CD4-positive, alpha-beta memory T cell (primary cell): ENCODE results near the gene PPP2R5B. TPM values are rescaled to one million over a fixed set of nuclear protein-coding genes. Genes with fewer than 3 reads are reported as not detected.

ENCODE experiments used
- CTCF ChIA-PET: fragments of 350-600 bp; sonication (Branson Sonifier 250); formaldehyde crosslinking; loops from one replicate; lab custom pipeline; 2021; ENCODE audit warnings: inconsistent platforms; ENCODE audit not compliant: partially characterized antibody; lab: Charles Lee
- POLR2A ChIA-PET: fragments of 350-600 bp; sonication (Branson Sonifier 250); formaldehyde crosslinking; loops from one replicate; lab custom pipeline; 2021; ENCODE audit not compliant: partially characterized antibody; lab: Charles Lee
- DNase-seq, 5 donors: peaks; one replicate each; pipeline versions ENCODE4 v3.0.0 to v3.0.0-alpha.2; 2020 to 2022; ENCODE audit warnings: mixed read lengths in 1 of 5
- H3K27ac ChIP-seq: one replicate; pipeline ENCODE4 v1.7.0; 2013; ENCODE audit warnings: low read depth, low read length
- H3K27me3 ChIP-seq: 2 replicates; pipeline ENCODE4 v1.7.0; 2013; ENCODE audit warnings: mild to moderate bottlenecking, low read length, moderate library complexity; ENCODE audit not compliant: insufficient read depth
- H3K36me3 ChIP-seq: 2 replicates; pipeline ENCODE4 v1.7.0; 2013; ENCODE audit warnings: mild to moderate bottlenecking, low read length, moderate library complexity; ENCODE audit not compliant: insufficient read depth
- H3K4me1 ChIP-seq: 2 replicates; pipeline ENCODE4 v1.7.0; 2013; ENCODE audit warnings: mild to moderate bottlenecking, low read length, moderate library complexity; ENCODE audit not compliant: insufficient read depth
- H3K4me3 ChIP-seq, 2 donors: one replicate each; pipeline ENCODE4 v1.7.0; 2013; ENCODE audit warnings: low read length in 2 of 2, mild to moderate bottlenecking in 1 of 2
- H3K9me3 ChIP-seq, 2 donors: one replicate each; pipeline ENCODE4 v1.7.0; 2013; ENCODE audit warnings: low read length in 2 of 2, control low read depth in 1 of 2; ENCODE audit not compliant: control insufficient read depth in 1 of 2
- H3K27ac Mint-ChIP-seq, 7 donors: one replicate each; pipeline ENCODE4 v1.8.0; 2020 to 2021; ENCODE audit warnings: mixed read lengths in 7 of 7, mild to moderate bottlenecking in 6 of 7, inconsistent platforms in 3 of 7, moderate library complexity in 3 of 7
- H3K27me3 Mint-ChIP-seq, 2 donors: one replicate each; pipeline ENCODE4 v1.8.0; 2020 to 2021; ENCODE audit warnings: mixed read lengths in 2 of 2
- H3K36me3 Mint-ChIP-seq, 2 donors: one replicate each; pipeline ENCODE4 v1.8.0; 2020 to 2021; ENCODE audit warnings: mixed read lengths in 2 of 2, inconsistent platforms in 1 of 2, mild to moderate bottlenecking in 1 of 2
- H3K4me1 Mint-ChIP-seq, 4 donors: one replicate each; pipeline ENCODE4 v1.8.0; 2020 to 2021; ENCODE audit warnings: mixed read lengths in 4 of 4, mild to moderate bottlenecking in 1 of 4
- H3K4me3 Mint-ChIP-seq, 8 donors: one replicate each; pipeline ENCODE4 v1.8.0; 2020 to 2021; ENCODE audit warnings: mixed read lengths in 8 of 8, mild to moderate bottlenecking in 7 of 8, moderate library complexity in 6 of 8, inconsistent platforms in 3 of 8
- H3K9me3 Mint-ChIP-seq, 8 donors: one replicate each; pipeline ENCODE4 v1.8.0; 2020 to 2021; ENCODE audit warnings: mixed read lengths in 8 of 8, mild to moderate bottlenecking in 5 of 8, inconsistent platforms in 3 of 8, moderate library complexity in 1 of 8
- intact Hi-C: fragments of 100-400 bp; cut with micrococcal nuclease; formaldehyde crosslinking; loops from one replicate; pipeline ENCODE4 v1.15.1; 2023
- polyA plus RNA-seq, 2 donors: library from polyadenylated mRNA; unstranded; fragments of 300-500 nt; fragmentation: Illumina TruSeq; gene quantifications; one replicate each; pipeline ENCODE4 v1.2.3, GENCODE V29; 2021
- total RNA-seq, 2 experiments: library from RNA; stranded (reverse); gene quantifications; one replicate each; pipeline ENCODE4 v1.2.3, GENCODE V29; 2021

PPP2R5B gene
- total and polyA plus RNA-seq, 4 experiments from 2014 or later = 5.6 to 15.8 (median 11.4) TPM

GRCh38 chr11:64935359-64936081 lies 11.0 kb downstream of the PPP2R5B start, which contains the start of gene GPHA2:
GPHA2 (minus strand) TSS chr11:64935893; CDS start chr11:64935460, 433 bp downstream.
- Mint-ChIP-seq H3K27ac (peak within 1 kb of the TSS in 1 of 7 donors; percentile 46), H3K4me1 (no peaks in the 10 kb centered on the region), H3K4me3 (peak within 1 kb of the TSS in 1 of 8 donors; percentile 24), H3K27me3 (peaks cover 0 to 2% of the 10 kb centered on the region in 2 donors), H3K9me3 (no peaks in the 10 kb centered on the region), H3K36me3 (peaks cover 19 to 31% of the 10 kb centered on the region in 2 donors)
- intact Hi-C loops = no loop called here
- DNase-seq = no peak
- H3K27me3 ChIP-seq = no peaks in the 10 kb centered on the region
- ChIA-PET POLR2A (interaction anchor here (1.0 kb wide), 1 partner anchor 36 kb away, joined by 5 read pairs; no protein-coding TSS in a partner anchor), CTCF (no interaction called here)
- H3K9me3 ChIP-seq = no peaks in the 10 kb centered on the region
- peaks cover 22% of the 10 kb centered on the region for H3K36me3 ChIP-seq
- no peak within 1 kb of the TSS for H3K4me3 ChIP-seq
- no peaks in the 10 kb centered on the region for H3K4me1 ChIP-seq
- H3K27ac ChIP-seq = no peak within 1 kb of the TSS

GRCh38 chr11:64936539-64936938 lies 12.1 kb downstream of the PPP2R5B start:
- H3K4me3 ChIP-seq = no peak overlapping the region
- Mint-ChIP-seq H3K4me1 (no peaks in the 10 kb centered on the region), H3K27ac (peak overlapping the region in 1 of 7 donors; percentile 46), H3K27me3 (peaks cover under 1 to 2% of the 10 kb centered on the region in 2 donors), H3K9me3 (no peaks in the 10 kb centered on the region), H3K4me3 (no peak overlapping the region), H3K36me3 (peaks cover 11 to 21% of the 10 kb centered on the region in 2 donors)
- H3K27me3 ChIP-seq = no peaks in the 10 kb centered on the region
- H3K36me3 ChIP-seq = peaks cover 12% of the 10 kb centered on the region
- POLR2A ChIA-PET = interaction anchor here (1.0 kb wide), 1 partner anchor 35 kb away, joined by 5 read pairs; no protein-coding TSS in a partner anchor
- CTCF ChIA-PET = no interaction called here
- no peaks in the 10 kb centered on the region for H3K4me1 ChIP-seq
- intact Hi-C loops = no loop called here
- DNase-seq = no peak
- no peak overlapping the region for H3K27ac ChIP-seq
- no peaks in the 10 kb centered on the region for H3K9me3 ChIP-seq

- H3K9me3 Mint-ChIP-seq = no peaks in the 10 kb centered on the region
- DNase-seq = no peak
- POLR2A ChIA-PET = no interaction called here
- H3K9me3 ChIP-seq = no peaks in the 10 kb centered on the region
- intact Hi-C loops = no loop called here
- no peak overlapping the region for H3K4me3 Mint-ChIP-seq
- no peak overlapping the region for H3K27ac ChIP-seq
- no peak overlapping the region for H3K27ac Mint-ChIP-seq
- peaks cover 0 to 11% of the 10 kb centered on the region in 2 donors for H3K27me3 Mint-ChIP-seq
- H3K4me1 Mint-ChIP-seq = no peaks in the 10 kb centered on the region
- no peak overlapping the region for H3K4me3 ChIP-seq
- H3K36me3 Mint-ChIP-seq = no peaks in the 10 kb centered on the region
- CTCF ChIA-PET = no interaction called here
- no peaks in the 10 kb centered on the region for H3K27me3 ChIP-seq
- H3K4me1 ChIP-seq = no peaks in the 10 kb centered on the region
- no peaks in the 10 kb centered on the region for H3K36me3 ChIP-seq
Observed at GRCh38 chr11:64947208-64947814, 22.8 kb downstream of the PPP2R5B start.

GRCh38 chr11:64951529-64951928 lies 27.0 kb downstream of the PPP2R5B start:
- H3K4me3 ChIP-seq = no peak overlapping the region
- no peaks in the 10 kb centered on the region for H3K4me1 ChIP-seq
- H3K27me3 ChIP-seq = no peaks in the 10 kb centered on the region
- DNase-seq = no peak
- Mint-ChIP-seq H3K27me3 (peaks cover 0 to 8% of the 10 kb centered on the region in 2 donors), H3K4me3 (no peak overlapping the region), H3K36me3 (no peaks in the 10 kb centered on the region), H3K9me3 (no peaks in the 10 kb centered on the region), H3K4me1 (no peaks in the 10 kb centered on the region), H3K27ac (no peak overlapping the region)
- no peaks in the 10 kb centered on the region for H3K36me3 ChIP-seq
- intact Hi-C loops = no loop called here
- POLR2A ChIA-PET = no interaction called here
- H3K9me3 ChIP-seq = no peaks in the 10 kb centered on the region
- no peak overlapping the region for H3K27ac ChIP-seq
- CTCF ChIA-PET = interaction anchor here (0.6 kb wide), 1 partner anchor 31 kb away, joined by 3 read pairs; no protein-coding TSS in a partner anchor

- no peak overlapping the region for H3K4me3 ChIP-seq
- DNase-seq = no peak
- no peak overlapping the region for H3K27ac Mint-ChIP-seq
- no peaks in the 10 kb centered on the region for H3K4me1 ChIP-seq
- intact Hi-C loops = no loop called here
- CTCF ChIA-PET = no interaction called here
- H3K9me3 Mint-ChIP-seq = no peaks in the 10 kb centered on the region
- H3K27me3 ChIP-seq = no peaks in the 10 kb centered on the region
- peaks cover 2 to 8% of the 10 kb centered on the region in 2 donors for H3K27me3 Mint-ChIP-seq
- no peaks in the 10 kb centered on the region for H3K4me1 Mint-ChIP-seq
- no peaks in the 10 kb centered on the region for H3K9me3 ChIP-seq
- no peak overlapping the region for H3K4me3 Mint-ChIP-seq
- no peak overlapping the region for H3K27ac ChIP-seq
- POLR2A ChIA-PET = interaction anchor here (1.0 kb wide), 1 partner anchor 49 kb away, joined by 3 read pairs; no protein-coding TSS in a partner anchor
- no peaks in the 10 kb centered on the region for H3K36me3 ChIP-seq
- H3K36me3 Mint-ChIP-seq = no peaks in the 10 kb centered on the region
Observed at GRCh38 chr11:64954201-64954600, 29.7 kb downstream of the PPP2R5B start.

- Mint-ChIP-seq H3K4me3 (no peak overlapping the region), H3K4me1 (no peaks in the 10 kb centered on the region), H3K27ac (no peak overlapping the region), H3K9me3 (no peaks in the 10 kb centered on the region), H3K36me3 (no peaks in the 10 kb centered on the region), H3K27me3 (peaks cover 4 to 7% of the 10 kb centered on the region in 2 donors)
- H3K27me3 ChIP-seq = no peaks in the 10 kb centered on the region
- POLR2A ChIA-PET = no interaction called here
- CTCF ChIA-PET = no interaction called here
- H3K9me3 ChIP-seq = no peaks in the 10 kb centered on the region
- DNase-seq = no peak
- no peaks in the 10 kb centered on the region for H3K4me1 ChIP-seq
- H3K27ac ChIP-seq = no peak overlapping the region
- H3K36me3 ChIP-seq = no peaks in the 10 kb centered on the region
- H3K4me3 ChIP-seq = no peak overlapping the region
- intact Hi-C loops = no loop called here
Observed at GRCh38 chr11:64959498-64959897, 35.0 kb downstream of the PPP2R5B start.

- Histone ChIP-seq H3K4me3 (no peak overlapping the region), H3K36me3 (no peaks in the 10 kb centered on the region), H3K27ac (no peak overlapping the region), H3K4me1 (no peaks in the 10 kb centered on the region), H3K9me3 (no peaks in the 10 kb centered on the region), H3K27me3 (no peaks in the 10 kb centered on the region)
- H3K4me3 Mint-ChIP-seq = no peak overlapping the region
- ChIA-PET CTCF (no interaction called here), POLR2A (interaction anchor here (0.7 kb wide), 1 partner anchor 40 kb away, joined by 3 read pairs; no protein-coding TSS in a partner anchor)
- H3K27ac Mint-ChIP-seq = no peak overlapping the region
- H3K36me3 Mint-ChIP-seq = no peaks in the 10 kb centered on the region
- intact Hi-C loops = no loop called here
- no peaks in the 10 kb centered on the region for H3K9me3 Mint-ChIP-seq
- no peak for DNase-seq
- peaks cover 0 to 1% (median 0%) of the 10 kb centered on the region in 4 donors for H3K4me1 Mint-ChIP-seq
- peaks cover 4 to 7% of the 10 kb centered on the region in 2 donors for H3K27me3 Mint-ChIP-seq
Observed at GRCh38 chr11:64960719-64961118, 36.2 kb downstream of the PPP2R5B start.
